SH-SY5Y (cell line): ENCODE measurements around the gene FAM20A.

Source experiments
- GATA2 ChIP-seq: IDR thresholded peaks from 2 replicates; pipeline ENCODE4 v1.6.1; 2011; ENCODE audit warnings: mild to moderate bottlenecking, low read depth, low read length
- GATA3 ChIP-seq: IDR thresholded peaks from 2 replicates; pipeline ENCODE4 v1.6.1; 2011; ENCODE audit warnings: low read depth, mild to moderate bottlenecking, low read length, moderate library complexity

- TF ChIP-seq GATA3 (no peak), GATA2 (no peak)
Measured at GRCh38 chr17:68612923-68613292, 11.7 kb upstream of the FAM20A start.
